Upper lobe of right lung (tissue), 1 donor: ENCODE measurements around the gene DYDC2. TPM values are rescaled to one million over a fixed set of nuclear protein-coding genes. Genes with fewer than 3 reads are reported as not detected.

ENCODE experiments used
- ATAC-seq: fragments of 200-7000 bp; cut with Tn5 transposase; one replicate; pipeline ENCODE4 v1.9.1; 2020; ENCODE audit warnings: mild to moderate bottlenecking, moderate library complexity
- DNase-seq: peaks from one replicate; pipeline ENCODE4 v3.0.0-alpha.2; 2020
- H3K27ac ChIP-seq: fragments of 200-600 bp; one replicate; pipeline ENCODE4 v1.8.0; 2022
- H3K27me3 ChIP-seq: fragments of 200-600 bp; one replicate; pipeline ENCODE4 v1.8.0; 2022; ENCODE audit warnings: mild to moderate bottlenecking
- H3K36me3 ChIP-seq: fragments of 200-600 bp; one replicate; pipeline ENCODE4 v1.8.0; 2022
- H3K4me1 ChIP-seq: fragments of 200-600 bp; one replicate; pipeline ENCODE4 v1.8.0; 2022
- H3K4me3 ChIP-seq: fragments of 200-600 bp; one replicate; pipeline ENCODE4 v1.8.0; 2022; ENCODE audit warnings: mild to moderate bottlenecking
- H3K9me3 ChIP-seq: fragments of 200-600 bp; one replicate; pipeline ENCODE4 v1.8.0; 2022
- CTCF ChIP-seq: fragments of 200-600 bp; IDR thresholded peaks from one replicate; pipeline ENCODE4 v1.8.0; 2022; ENCODE audit warnings: antibody characterized with exemption
- intact Hi-C: fragments of 100-400 bp; cut with DNase I; formaldehyde crosslinking; loops from one replicate; pipeline ENCODE4 v1.11.0; 2022
- total RNA-seq: library from RNA; stranded (reverse); fragmentation: NEBNext Ultra II Directional; extraction: Animal tissue kit (Norgen Biotek cat#: 25700); gene quantifications from one replicate; pipeline ENCODE4 v1.2.1, GENCODE V29; 2021
- donor health status: DM: no; HTN: yes; CAD: no; lungs with severe emphysema.

Gene DYDC2
- total RNA-seq, 1 donor from 2014 or later, result not detected

- Histone ChIP-seq H3K36me3 (no peaks in the 10 kb centered on the region), H3K9me3 (peaks cover 6% of the 10 kb centered on the region), H3K27ac (no peak overlapping the region), H3K27me3 (no peaks in the 10 kb centered on the region), H3K4me1 (no peaks in the 10 kb centered on the region), H3K4me3 (no peak overlapping the region)
- ATAC-seq (no peak), DNase-seq (no peak)
- TF ChIP-seq CTCF, result no peak
- intact Hi-C loops, result no loop called here
These were observed 14.9 kb downstream of the DYDC2 start for GRCh38 chr10:80371467-80371866.

GRCh38 chr10:80372675-80373074 is 16.1 kb downstream of the DYDC2 start:
- Histone ChIP-seq H3K4me1 (no peaks in the 10 kb centered on the region), H3K27ac (no peak overlapping the region), H3K4me3 (no peak overlapping the region), H3K36me3 (no peaks in the 10 kb centered on the region), H3K9me3 (peaks cover 3% of the 10 kb centered on the region), H3K27me3 (no peaks in the 10 kb centered on the region)
- no peak for TF ChIP-seq CTCF
- intact Hi-C loops, result no loop called here
- ATAC-seq, result no peak
- no peak for DNase-seq

- H3K27ac ChIP-seq, result no peak overlapping the region
- no peaks in the 10 kb centered on the region for H3K4me1 ChIP-seq
- TF ChIP-seq CTCF, result no peak
- H3K27me3 ChIP-seq, result no peaks in the 10 kb centered on the region
- intact Hi-C loops, result no loop called here
- H3K36me3 ChIP-seq, result no peaks in the 10 kb centered on the region
- no peaks in the 10 kb centered on the region for H3K9me3 ChIP-seq
- no peak overlapping the region for H3K4me3 ChIP-seq
- ATAC-seq (peak; percentile 73), DNase-seq (no peak)
These were observed 16.9 kb downstream of the DYDC2 start for GRCh38 chr10:80373502-80373901.

GRCh38 chr10:80379701-80380100 is 23.1 kb downstream of the DYDC2 start:
- Histone ChIP-seq H3K27me3 (no peaks in the 10 kb centered on the region), H3K4me1 (no peaks in the 10 kb centered on the region), H3K4me3 (no peak overlapping the region), H3K36me3 (no peaks in the 10 kb centered on the region), H3K27ac (no peak overlapping the region), H3K9me3 (no peaks in the 10 kb centered on the region)
- ATAC-seq (no peak), DNase-seq (no peak)
- intact Hi-C loops, result no loop called here
- no peak for TF ChIP-seq CTCF

DNA sequence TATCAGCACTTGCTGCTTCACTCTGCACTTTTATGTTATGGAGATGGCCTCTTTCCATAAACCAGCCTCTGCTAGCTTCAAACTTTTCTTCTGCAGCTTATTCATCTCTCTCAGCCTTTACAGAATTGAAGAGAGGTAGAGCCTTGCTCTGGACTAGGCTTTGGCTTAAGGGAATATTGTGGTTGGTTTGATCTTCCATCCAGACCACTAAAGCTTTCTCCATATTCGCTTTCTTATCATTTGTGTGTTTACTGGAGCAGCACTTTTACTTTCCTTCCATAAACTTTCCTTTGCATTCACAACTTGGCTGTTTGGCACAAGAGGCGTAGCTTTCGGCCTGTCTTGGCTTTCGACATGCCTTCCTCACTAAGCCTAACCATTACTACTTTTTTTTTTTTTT is 23.6 kb downstream of the DYDC2 start:
- no peak for TF ChIP-seq CTCF
- Histone ChIP-seq H3K27me3 (no peaks in the 10 kb centered on the region), H3K4me1 (no peaks in the 10 kb centered on the region), H3K27ac (no peak overlapping the region), H3K36me3 (no peaks in the 10 kb centered on the region), H3K9me3 (no peaks in the 10 kb centered on the region), H3K4me3 (no peak overlapping the region)
- no peak for DNase-seq
- ATAC-seq, result no peak
- intact Hi-C loops, result no loop called here

DNA sequence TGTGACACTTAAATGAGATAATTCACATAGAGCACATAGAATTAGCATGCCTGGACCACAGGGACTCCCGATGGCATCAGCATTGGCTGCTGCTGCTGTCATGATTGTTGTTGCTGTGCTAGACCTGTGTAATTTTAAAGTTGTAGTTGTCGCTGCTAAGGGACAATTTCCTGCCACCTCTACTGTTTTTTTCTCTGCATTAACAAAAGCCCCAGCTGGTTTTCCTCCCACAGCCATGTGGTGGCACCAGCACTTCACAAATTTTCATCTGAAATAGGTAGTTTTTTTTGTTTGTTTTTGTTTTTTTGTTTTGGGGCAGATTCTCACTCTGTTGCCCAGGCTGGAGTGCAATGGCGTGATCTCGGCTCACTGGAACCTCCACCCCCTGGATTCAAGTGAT is 26.4 kb downstream of the DYDC2 start:
- intact Hi-C loops, result no loop called here
- no peaks in the 10 kb centered on the region for H3K9me3 ChIP-seq
- H3K4me1 ChIP-seq, result no peaks in the 10 kb centered on the region
- H3K4me3 ChIP-seq, result no peak overlapping the region
- peak; percentile 68 for TF ChIP-seq CTCF
- DNase-seq, result no peak
- no peaks in the 10 kb centered on the region for H3K27me3 ChIP-seq
- ATAC-seq, result peak; percentile 38
- H3K27ac ChIP-seq, result no peak overlapping the region
- H3K36me3 ChIP-seq, result no peaks in the 10 kb centered on the region
